Panc1 (cell line): ENCODE measurements around the gene NSD1.

Source experiments
- CTCF ChIP-seq: fragments of 450-650 bp; IDR thresholded peaks from 2 replicates; pipeline ENCODE4 v1.5.1; 2017; ENCODE audit warnings: mild to moderate bottlenecking
- POLR2AphosphoS5 ChIP-seq: IDR thresholded peaks from 2 replicates; pipeline ENCODE4 v1.6.1; 2012; ENCODE audit warnings: mild to moderate bottlenecking, low read depth, low read length, moderate library complexity
- REST ChIP-seq, 2 experiments: IDR thresholded peaks; 2 replicates each; pipeline ENCODE4 v1.6.1; 2011 to 2012; ENCODE audit warnings: low read depth in 2 of 2, control low read depth in 1 of 2, low read length in 1 of 2, mild to moderate bottlenecking in 1 of 2, moderate library complexity in 1 of 2; ENCODE audit not compliant: insufficient read depth in 1 of 2

GRCh38 chr5:177332031-177332895 lies 198.7 kb downstream of the NSD1 start:
- no peak for TF ChIP-seq CTCF
- TF ChIP-seq REST (IDR thresholded peaks at IDR 0.05; ENCODE audit: insufficient read depth in 1 of 2, low read depth in 2 of 2, low read length in 1 of 2): no peak
- no peak for TF ChIP-seq POLR2AphosphoS5
